SK-N-SH (cell line): ENCODE results near the gene GOLGB1. TPM values are rescaled to one million over a fixed set of nuclear protein-coding genes. Genes with fewer than 3 reads are reported as not detected.

ENCODE experiments used
- CTCF ChIA-PET: fragments of 300-600, 350-600 bp; formaldehyde crosslinking; extraction: SDS; loops from one replicate; lab custom pipeline; 2021; lab: Yijun Ruan, JAX
- POLR2A ChIA-PET: fragments of 350-600 bp; sonication (Branson Sonifier 250); formaldehyde crosslinking; extraction: SDS; loops from one replicate; lab custom pipeline; 2020; ENCODE audit warnings: antibody characterized with exemption, inconsistent platforms; lab: Yijun Ruan, JAX
- DNase-seq: peaks from one replicate; pipeline ENCODE4 v3.0.0; 2012
- H2AFZ ChIP-seq: fragments of 200-600 bp; sonication (generic); 2 replicates; pipeline ENCODE4 v1.8.1; 2016; ENCODE audit warnings: antibody characterized with exemption, mild to moderate bottlenecking, low read depth
- H3F3A ChIP-seq: fragments of 200-600 bp; sonication (generic); replicated peaks from 2 replicates; pipeline ENCODE3; 2016; ENCODE audit warnings: antibody characterized with exemption, mild to moderate bottlenecking; ENCODE audit not compliant: insufficient read depth
- H3K27ac ChIP-seq, 2 experiments: fragments of 200-500 bp in 1 of 2; fragments of 200-600 bp in 1 of 2; sonication (Bioruptor generic) in 1 of 2; sonication (generic), shearing (Covaris generic) in 1 of 2; 2 replicates each; pipeline versions ENCODE4 v1.5.1 to v1.6.1; 2014 to 2016; ENCODE audit warnings: low read depth in 2 of 2, inconsistent platforms in 1 of 2, low read length in 1 of 2, mild to moderate bottlenecking in 1 of 2, mixed read lengths in 1 of 2
- H3K27me3 ChIP-seq: fragments of 200-600 bp; sonication (generic), shearing (Covaris generic); 2 replicates; pipeline ENCODE4 v1.6.1; 2016; ENCODE audit warnings: mixed run types; ENCODE audit not compliant: insufficient read depth
- H3K36me3 ChIP-seq, 2 experiments: fragments of 200-500 bp in 1 of 2; fragments of 200-600 bp in 1 of 2; sonication (Bioruptor generic) in 1 of 2; sonication (generic) in 1 of 2; replicated peaks in 1 of 2; 2 replicates each; pipeline versions ENCODE3 to v1.5.1; 2014 to 2016; ENCODE audit warnings: low read length in 1 of 2, mild to moderate bottlenecking in 1 of 2; ENCODE audit not compliant: insufficient read depth in 2 of 2, control insufficient read depth in 1 of 2
- H3K4me1 ChIP-seq, 2 experiments: fragments of 200-500 bp in 1 of 2; fragments of 200-600 bp in 1 of 2; sonication (Bioruptor generic) in 1 of 2; sonication (generic), shearing (Covaris generic) in 1 of 2; 2 replicates each; pipeline versions ENCODE4 v1.5.1 to v1.6.1; 2014 to 2016; ENCODE audit warnings: low read depth in 1 of 2, low read length in 1 of 2, mixed run types in 1 of 2; ENCODE audit not compliant: insufficient read depth in 2 of 2, control insufficient read depth in 1 of 2
- H3K4me2 ChIP-seq: fragments of 200-600 bp; sonication (generic), shearing (Covaris generic); 2 replicates; pipeline ENCODE4 v1.6.1; 2017; ENCODE audit warnings: mixed run types
- H3K4me3 ChIP-seq, 2 experiments: fragments of 200-500 bp in 1 of 2; fragments of 200-600 bp in 1 of 2; sonication (Bioruptor generic) in 1 of 2; sonication (generic), shearing (Covaris generic) in 1 of 2; 2 replicates each; pipeline versions ENCODE4 v1.5.1 to v1.8.1; 2014 to 2016; ENCODE audit warnings: low read depth in 2 of 2, inconsistent platforms in 1 of 2, low read length in 1 of 2, mild to moderate bottlenecking in 1 of 2, mixed read lengths in 1 of 2, moderate library complexity in 1 of 2
- H3K79me2 ChIP-seq: fragments of 200-600 bp; sonication (generic); 2 replicates; pipeline ENCODE4 v1.8.1; 2017; ENCODE audit warnings: mild to moderate bottlenecking; ENCODE audit not compliant: insufficient read depth
- H3K9ac ChIP-seq: fragments of 200-600 bp; sonication (generic); 2 replicates; pipeline ENCODE4 v1.6.1; 2017; ENCODE audit warnings: mixed run types
- H3K9me2 ChIP-seq: fragments of 200-600 bp; sonication (generic); 2 replicates; pipeline ENCODE4 v1.6.1; 2017; ENCODE audit warnings: mixed run types
- H3K9me3 ChIP-seq: fragments of 200-600 bp; sonication (generic); 2 replicates; pipeline ENCODE4 v1.6.1; 2017; ENCODE audit warnings: mixed run types, mild to moderate bottlenecking, moderate library complexity
- H4K20me1 ChIP-seq: fragments of 200-600 bp; sonication (generic); 2 replicates; pipeline ENCODE4 v1.6.1; 2017; ENCODE audit warnings: mild to moderate bottlenecking, mixed run types; ENCODE audit not compliant: insufficient read depth
- CTCF ChIP-seq: fragments of 200-600 bp; sonication (generic); IDR thresholded peaks from 2 replicates; pipeline ENCODE4 v1.6.1; 2017; ENCODE audit warnings: antibody characterized with exemption, mild to moderate bottlenecking, moderate library complexity
- ELF1 ChIP-seq: IDR thresholded peaks from 2 replicates; pipeline ENCODE4 v1.4.0; 2012
- EZH2phosphoT487 ChIP-seq: fragments of 200-600 bp; sonication (generic); IDR thresholded peaks from 2 replicates; pipeline ENCODE4 v1.6.1; 2017; ENCODE audit warnings: low read depth, mixed run types, mild to moderate bottlenecking, antibody characterized with exemption, moderate library complexity, borderline replicate concordance
- FOSL2 ChIP-seq: IDR thresholded peaks from 2 replicates; pipeline ENCODE4 v1.4.0; 2012; ENCODE audit warnings: low read depth, mild to moderate bottlenecking, moderate library complexity, borderline replicate concordance
- FOXJ3 ChIP-seq: sonication (generic); formaldehyde crosslinking; IDR thresholded peaks from 2 replicates; pipeline ENCODE4 v1.5.1; 2020; ENCODE audit warnings: mild to moderate bottlenecking, missing genetic modification reagents
- FOXM1 ChIP-seq: IDR thresholded peaks from 2 replicates; pipeline ENCODE4 v1.4.0; 2012; ENCODE audit warnings: low read depth, mild to moderate bottlenecking
- GATA2 ChIP-seq: sonication (generic); formaldehyde crosslinking; IDR thresholded peaks from 2 replicates; pipeline ENCODE4 v1.5.0; 2020; ENCODE audit warnings: mild to moderate bottlenecking, missing genetic modification reagents
- MEF2A ChIP-seq: IDR thresholded peaks from 2 replicates; pipeline ENCODE4 v1.4.0; 2012; ENCODE audit warnings: low read depth, borderline replicate concordance
- MXI1 ChIP-seq: IDR thresholded peaks from 2 replicates; pipeline ENCODE4 v1.6.1; 2012; ENCODE audit warnings: mild to moderate bottlenecking, low read depth, low read length, improper control_type of control experiment
- NFIC ChIP-seq: IDR thresholded peaks from 2 replicates; pipeline ENCODE4 v1.4.0; 2012; ENCODE audit warnings: borderline replicate concordance
- RCOR1 ChIP-seq: fragments of 150-350 bp; IDR thresholded peaks from 2 replicates; pipeline ENCODE4 v1.6.1; 2017; ENCODE audit warnings: antibody characterized with exemption, low read length
- REST ChIP-seq: IDR thresholded peaks from 2 replicates; pipeline ENCODE4 v1.6.1; 2012; ENCODE audit warnings: mild to moderate bottlenecking, low read depth, low read length, moderate library complexity
- RFX5 ChIP-seq: IDR thresholded peaks from 2 replicates; pipeline ENCODE4 v1.6.1; 2012; ENCODE audit warnings: mild to moderate bottlenecking, improper control_type of control experiment, low read length
- SIN3A ChIP-seq: IDR thresholded peaks from 2 replicates; pipeline ENCODE4 v1.6.1; 2012; ENCODE audit warnings: low read depth, mild to moderate bottlenecking, low read length, moderate library complexity, borderline replicate concordance
- SMC3 ChIP-seq: IDR thresholded peaks from 2 replicates; pipeline ENCODE4 v1.6.1; 2012; ENCODE audit warnings: low read depth, low read length, improper control_type of control experiment
- TAF1 ChIP-seq: IDR thresholded peaks from 2 replicates; pipeline ENCODE4 v1.6.1; 2012; ENCODE audit warnings: low read depth, mild to moderate bottlenecking, low read length, moderate library complexity, borderline replicate concordance
- USF1 ChIP-seq: IDR thresholded peaks from 2 replicates; pipeline ENCODE4 v1.4.0; 2012; ENCODE audit warnings: low read depth, borderline replicate concordance
- USF2 ChIP-seq: fragments of 150-350 bp; IDR thresholded peaks from 2 replicates; pipeline ENCODE4 v1.6.1; 2017; ENCODE audit warnings: antibody characterized with exemption, low read length, low read depth, borderline replicate concordance
- ZBTB33 ChIP-seq: IDR thresholded peaks from 2 replicates; pipeline ENCODE4 v1.4.0; 2012; ENCODE audit warnings: low read depth, borderline replicate concordance
- WGBS: methylation state at CpG from one replicate; pipeline ENCODE4 v1.1.6; 2017; ENCODE audit warnings: low lambda C conversion rate; 5-methylcytosine and 5-hydroxymethylcytosine counted together
- polyA plus RNA-seq, 3 experiments: library from polyadenylated mRNA; depleted of rRNA; stranded (reverse); fragments of >200 nt; gene quantifications; 2 replicates each; pipeline ENCODE4 v1.2.3, GENCODE V29; 2012

GOLGB1 gene
- polyA plus RNA-seq, 1 of the 3 experiments (the other 2 are of a cell fraction): 10.3 TPM

- TF ChIP-seq CTCF: no peak
- TF ChIP-seq TAF1: no peak
- TF ChIP-seq SIN3A: no peak
- no peak for TF ChIP-seq NFIC
- no peak for TF ChIP-seq RFX5
These were observed 30.1 kb downstream of the GOLGB1 start (continued) for GRCh38 chr3:121719423-121719822.

- WGBS: 87% methylated on average over 6 of the region's 6 CpGs
- no peak overlapping the region for H2AFZ ChIP-seq
- no peaks in the 10 kb centered on the region for H3K9me2 ChIP-seq
- no peaks in the 10 kb centered on the region for H3K79me2 ChIP-seq
- H3K9me3 ChIP-seq: no peaks in the 10 kb centered on the region
- CTCF ChIA-PET: interaction anchor here (1.0 kb wide), 1 partner anchor 13 kb away, joined by 3 read pairs; no protein-coding TSS in a partner anchor
- H4K20me1 ChIP-seq: no peaks in the 10 kb centered on the region
- H3K4me1 ChIP-seq: no peaks in the 10 kb centered on the region
- POLR2A ChIA-PET: no interaction called here
- H3F3A ChIP-seq: no peaks in the 10 kb centered on the region
- no peak overlapping the region for H3K27ac ChIP-seq
- no peak overlapping the region for H3K9ac ChIP-seq
- no peak overlapping the region for H3K4me2 ChIP-seq
- DNase-seq: no peak
- peaks cover 84 to 93% of the 10 kb centered on the region in 2 experiments for H3K36me3 ChIP-seq
- H3K27me3 ChIP-seq: no peaks in the 10 kb centered on the region
- no peak overlapping the region for H3K4me3 ChIP-seq
- TF ChIP-seq FOXM1: no peak
- no peak for TF ChIP-seq ELF1
- no peak for TF ChIP-seq RCOR1
- no peak for TF ChIP-seq EZH2phosphoT487
- TF ChIP-seq CTCF: no peak
- no peak for TF ChIP-seq USF1
- no peak for TF ChIP-seq MXI1
- no peak for TF ChIP-seq ZBTB33
- no peak for TF ChIP-seq USF2
- TF ChIP-seq GATA2: no peak
- no peak for TF ChIP-seq FOXJ3 (CRISPR knock-in tag)
- no peak for TF ChIP-seq FOSL2
- no peak for TF ChIP-seq MEF2A
- no peak for TF ChIP-seq SMC3
- TF ChIP-seq REST: no peak
These were observed 31.2 kb downstream of the GOLGB1 start for GRCh38 chr3:121718205-121718846.
